Stimulated activated CD4-positive, alpha-beta T cell treated with anti-CD3 and anti-CD28 coated beads, Interleukin-12 subunit alpha, Interleukin-12 subunit beta, amount 100 ng/mL, for 4 hours (primary cell): ENCODE data around the gene RUFY4.

Source experiments
- DNase-seq: peaks from one replicate; pipeline ENCODE4 v3.0.0-alpha.2; 2020

RUFY4 gene

GRCh38 chr2:218063896-218064295, 5.2 kb upstream of the RUFY4 start:
- DNase-seq, result no peak

GRCh38 chr2:218065239-218066006, 3.6 kb upstream of the RUFY4 start:
- no peak for DNase-seq

- no peak for DNase-seq
Observed at GRCh38 chr2:218066926-218067515, 2.0 kb upstream of the RUFY4 start.

- no peak for DNase-seq
Observed at GRCh38 chr2:218067523-218067922, 1.5 kb upstream of the RUFY4 start.

- no peak for DNase-seq
Observed at GRCh38 chr2:218069606-218070300, 700 bp downstream of the RUFY4 start.

- no peak for DNase-seq
Observed at GRCh38 chr2:218070587-218070986, 1.5 kb downstream of the RUFY4 start.

GRCh38 chr2:218071218-218071937, 2.3 kb downstream of the RUFY4 start:
- no peak for DNase-seq

- no peak for DNase-seq
Observed at GRCh38 chr2:218072002-218072401, 2.9 kb downstream of the RUFY4 start.

- DNase-seq, result no peak
Observed at GRCh38 chr2:218072478-218073024, 3.5 kb downstream of the RUFY4 start.

- no peak for DNase-seq
Observed at GRCh38 chr2:218073185-218073584, 4.1 kb downstream of the RUFY4 start.

- DNase-seq, result no peak
Observed at GRCh38 chr2:218074031-218074430, 5.0 kb downstream of the RUFY4 start.

- DNase-seq, result no peak
Observed at GRCh38 chr2:218075975-218076811, 7.1 kb downstream of the RUFY4 start.

GRCh38 chr2:218077464-218078216, 8.6 kb downstream of the RUFY4 start:
- DNase-seq, result no peak

GRCh38 chr2:218079943-218080913, 11.2 kb downstream of the RUFY4 start:
- no peak for DNase-seq

GRCh38 chr2:218081063-218081462, 12.0 kb downstream of the RUFY4 start:
- no peak for DNase-seq

- no peak for DNase-seq
Observed at GRCh38 chr2:218081695-218082094, 12.6 kb downstream of the RUFY4 start.

GRCh38 chr2:218082586-218083351, 13.7 kb downstream of the RUFY4 start:
- DNase-seq, result no peak

- DNase-seq, result no peak
Observed at GRCh38 chr2:218083352-218083676, 14.3 kb downstream of the RUFY4 start.

- no peak for DNase-seq
Observed at GRCh38 chr2:218086478-218086877, 17.4 kb downstream of the RUFY4 start.
